Stimulated activated naive CD8-positive, alpha-beta T cell treated with anti-CD3 and anti-CD28 coated beads, Interleukin-15, Interleukin-2, amounts not matched to agents 100 ng/mL and 50 ng/mL, for 24 hours (primary cell): ENCODE measurements around the gene PROM1.

ENCODE experiments used
- H3K27ac Mint-ChIP-seq: one replicate; pipeline ENCODE4 v1.8.0; 2021; ENCODE audit warnings: mild to moderate bottlenecking, mixed read lengths
- H3K27me3 Mint-ChIP-seq: one replicate; pipeline ENCODE4 v1.8.0; 2021; ENCODE audit warnings: mixed read lengths
- H3K36me3 Mint-ChIP-seq: one replicate; pipeline ENCODE4 v1.8.0; 2021; ENCODE audit warnings: low read depth, mixed read lengths
- H3K4me1 Mint-ChIP-seq: one replicate; pipeline ENCODE4 v1.8.0; 2021; ENCODE audit warnings: low read depth, mixed read lengths
- H3K4me3 Mint-ChIP-seq: one replicate; pipeline ENCODE4 v1.8.0; 2021; ENCODE audit warnings: mild to moderate bottlenecking, mixed read lengths
- H3K9me3 Mint-ChIP-seq: one replicate; pipeline ENCODE4 v1.8.0; 2021; ENCODE audit warnings: mixed read lengths

PROM1 gene

DNA sequence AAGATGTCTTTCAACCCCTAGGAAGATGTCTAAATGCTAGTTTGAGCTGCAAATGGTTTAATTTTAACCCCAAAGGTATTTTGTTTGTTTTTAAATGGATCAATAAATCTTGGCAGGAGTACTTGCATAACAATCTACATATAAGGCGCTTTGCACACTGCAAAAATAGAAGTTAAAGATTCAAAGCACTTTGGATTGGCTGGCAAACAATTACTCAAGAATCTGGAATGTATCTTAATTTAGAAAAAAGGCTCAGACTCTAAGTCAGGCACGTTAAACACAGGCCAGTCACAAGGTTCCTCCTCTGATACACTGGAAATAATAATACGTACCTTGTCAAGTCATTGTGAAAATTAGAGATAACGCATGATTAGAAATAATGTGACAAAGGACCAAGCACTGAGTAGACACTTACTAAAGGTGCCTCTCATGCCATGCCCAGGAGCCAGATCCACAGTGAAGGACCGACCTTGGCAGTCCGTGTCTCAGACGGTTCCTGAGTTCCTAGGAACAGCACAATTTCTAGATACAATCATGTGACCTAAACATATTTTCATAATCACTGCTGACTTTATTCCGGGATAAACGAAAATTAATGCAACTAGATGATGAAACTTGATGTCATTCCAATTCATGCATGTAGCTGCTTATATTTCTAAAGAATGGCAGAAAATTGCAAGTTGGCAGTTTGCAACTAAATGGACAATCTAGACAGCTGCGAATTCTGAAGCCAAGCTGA, 49.6 kb downstream of the PROM1 start:
- H3K27me3 Mint-ChIP-seq = peaks cover 3% of the 10 kb centered on the region
- no peaks in the 10 kb centered on the region for H3K36me3 Mint-ChIP-seq
- H3K9me3 Mint-ChIP-seq = no peaks in the 10 kb centered on the region
- no peaks in the 10 kb centered on the region for H3K4me1 Mint-ChIP-seq
- no peak overlapping the region for H3K27ac Mint-ChIP-seq
- no peak overlapping the region for H3K4me3 Mint-ChIP-seq

DNA sequence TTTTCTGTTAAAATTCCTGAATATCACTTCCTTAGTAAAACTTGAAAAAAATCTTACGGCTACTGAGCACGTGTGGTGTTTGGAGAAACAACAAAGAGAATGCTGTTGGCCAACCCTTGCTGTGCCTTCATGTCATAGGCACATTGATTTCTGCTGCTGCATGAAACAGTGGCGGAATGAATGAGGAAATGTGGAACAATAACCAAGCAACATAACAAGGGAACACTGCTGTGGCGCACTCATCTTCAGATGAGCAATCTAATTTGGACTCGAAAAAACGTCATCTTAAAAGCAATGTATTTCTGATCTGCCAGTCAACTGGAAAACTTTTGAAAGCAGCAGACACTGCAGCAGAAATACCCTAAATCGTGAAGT, 51.4 kb downstream of the PROM1 start:
- H3K27me3 Mint-ChIP-seq = peaks cover 7% of the 10 kb centered on the region
- no peak overlapping the region for H3K4me3 Mint-ChIP-seq
- H3K4me1 Mint-ChIP-seq = no peaks in the 10 kb centered on the region
- no peak overlapping the region for H3K27ac Mint-ChIP-seq
- no peaks in the 10 kb centered on the region for H3K9me3 Mint-ChIP-seq
- H3K36me3 Mint-ChIP-seq = no peaks in the 10 kb centered on the region

DNA sequence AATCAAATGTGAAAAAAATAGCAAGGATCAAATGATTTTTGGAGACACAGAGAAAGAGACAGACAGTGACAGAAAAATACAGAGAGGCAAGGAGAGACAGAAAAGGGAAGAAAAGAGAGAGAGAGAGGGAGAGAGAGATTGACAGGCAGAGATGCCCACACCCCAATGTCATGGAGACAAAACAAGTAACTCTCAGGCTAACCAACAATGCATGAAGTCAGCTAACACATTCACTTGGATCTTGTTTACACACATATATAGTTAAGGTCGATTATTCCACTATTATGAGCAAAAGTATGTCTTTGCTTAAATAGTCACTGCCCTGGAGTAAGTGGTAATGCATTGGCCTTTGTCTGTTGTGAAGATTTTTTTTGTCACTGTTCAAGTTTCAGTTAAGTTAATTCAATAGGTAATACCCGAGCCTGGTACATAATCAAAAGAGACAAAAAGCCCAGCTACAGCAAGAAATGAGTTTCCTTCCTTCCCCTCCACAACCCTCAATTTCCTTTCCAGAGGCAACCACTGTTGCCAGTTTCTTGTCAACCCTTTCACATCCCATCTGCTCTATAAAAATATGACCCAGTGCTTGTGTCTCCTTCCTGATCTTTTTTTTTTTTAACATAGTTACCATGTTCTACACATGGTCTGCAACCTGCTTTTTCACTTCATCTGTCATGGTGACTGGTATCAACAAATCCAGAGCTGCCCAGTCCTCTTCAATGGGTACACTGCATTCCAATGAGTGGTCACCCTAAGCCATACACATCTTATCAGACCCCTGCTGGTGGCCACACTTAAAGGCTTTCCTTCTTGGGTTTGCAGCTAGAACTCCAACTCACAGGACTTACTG, 52.1 kb downstream of the PROM1 start:
- Mint-ChIP-seq H3K27me3 (peaks cover 10% of the 10 kb centered on the region), H3K36me3 (no peaks in the 10 kb centered on the region), H3K9me3 (no peaks in the 10 kb centered on the region), H3K27ac (no peak overlapping the region), H3K4me1 (no peaks in the 10 kb centered on the region), H3K4me3 (no peak overlapping the region)

DNA sequence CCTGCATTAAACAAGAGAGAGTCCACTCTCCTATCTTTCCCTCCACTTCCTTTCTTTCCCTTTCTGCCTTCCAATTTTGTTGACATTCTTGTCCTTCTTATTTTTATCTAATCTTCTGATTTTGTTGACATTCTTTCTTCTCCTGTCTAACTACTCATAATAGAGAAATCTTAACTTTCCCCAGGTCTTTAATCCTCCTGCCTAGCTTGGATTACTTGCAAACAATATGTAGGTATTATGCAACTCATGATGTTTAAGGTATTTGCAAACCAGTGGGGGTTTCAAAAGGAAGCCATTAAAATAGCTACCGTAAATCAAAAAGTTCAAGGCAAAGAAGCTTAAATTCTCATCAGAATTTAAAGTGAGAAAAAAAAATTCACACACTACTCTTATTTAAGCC, 53.9 kb downstream of the PROM1 start:
- Mint-ChIP-seq H3K27ac (no peak overlapping the region), H3K27me3 (peaks cover 10% of the 10 kb centered on the region), H3K9me3 (no peaks in the 10 kb centered on the region), H3K4me3 (no peak overlapping the region), H3K36me3 (no peaks in the 10 kb centered on the region), H3K4me1 (no peaks in the 10 kb centered on the region)

DNA sequence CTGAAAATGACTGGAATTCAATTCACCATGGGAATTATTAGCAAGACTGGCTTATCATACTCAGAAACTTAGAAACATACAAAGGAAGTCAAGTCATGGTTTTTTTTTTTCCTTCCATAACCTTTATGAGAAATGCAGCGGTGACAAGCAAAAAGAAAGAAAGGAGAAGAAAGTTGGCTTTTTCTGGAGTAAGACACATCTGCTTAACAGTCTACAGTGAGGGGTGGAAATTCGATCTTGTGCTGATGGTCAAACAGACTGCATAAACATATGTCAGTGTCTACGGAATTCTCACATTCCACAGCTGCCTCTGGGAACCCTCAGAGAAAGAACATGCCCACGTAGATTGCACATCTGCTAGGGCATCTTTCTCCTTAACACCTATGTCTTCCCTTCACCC, 54.6 kb downstream of the PROM1 start:
- Mint-ChIP-seq H3K36me3 (no peaks in the 10 kb centered on the region), H3K9me3 (no peaks in the 10 kb centered on the region), H3K4me1 (no peaks in the 10 kb centered on the region), H3K27ac (no peak overlapping the region), H3K4me3 (no peak overlapping the region), H3K27me3 (peaks cover 6% of the 10 kb centered on the region)

DNA sequence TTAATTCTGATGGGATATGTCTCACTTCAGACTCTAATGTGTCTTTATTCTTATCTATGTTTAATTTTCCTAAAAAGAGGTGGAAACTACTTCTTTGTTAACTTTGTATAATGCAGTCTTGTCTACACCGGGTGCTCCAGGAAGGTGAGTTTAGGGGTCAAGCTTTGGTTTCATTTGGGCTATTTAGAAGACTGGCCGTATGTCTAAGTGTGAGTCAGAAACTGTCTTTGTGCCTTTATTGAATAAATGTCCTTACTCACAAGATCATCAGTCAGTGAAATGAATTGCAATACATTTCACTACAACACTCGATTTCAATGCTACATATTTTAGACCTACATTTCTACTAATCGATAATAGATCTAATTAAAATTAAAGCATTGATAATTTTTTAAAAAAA, 56.2 kb downstream of the PROM1 start:
- Mint-ChIP-seq H3K4me1 (no peaks in the 10 kb centered on the region), H3K4me3 (no peak overlapping the region), H3K27me3 (peaks cover 11% of the 10 kb centered on the region), H3K36me3 (no peaks in the 10 kb centered on the region), H3K27ac (no peak overlapping the region), H3K9me3 (no peaks in the 10 kb centered on the region)

DNA sequence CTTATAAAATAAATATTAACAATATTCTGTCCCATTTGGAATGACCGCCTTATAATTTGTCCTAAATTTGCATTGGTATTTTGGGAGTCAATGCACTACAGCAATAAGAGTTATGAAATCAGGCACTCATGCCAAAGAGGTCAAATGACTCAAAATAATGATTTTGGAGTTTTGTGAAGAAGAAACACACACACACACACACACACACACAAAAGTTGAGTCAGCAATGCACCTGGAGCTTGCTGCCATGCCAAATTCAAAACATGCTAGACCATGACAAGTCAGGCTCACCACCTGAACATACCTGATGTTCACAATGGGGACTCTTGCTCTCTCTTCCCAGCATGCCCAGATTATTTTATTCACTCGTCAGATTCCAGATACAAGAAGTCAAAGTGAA, 56.7 kb downstream of the PROM1 start:
- H3K9me3 Mint-ChIP-seq = no peaks in the 10 kb centered on the region
- H3K27me3 Mint-ChIP-seq = peaks cover 11% of the 10 kb centered on the region
- H3K4me3 Mint-ChIP-seq = no peak overlapping the region
- no peaks in the 10 kb centered on the region for H3K4me1 Mint-ChIP-seq
- no peaks in the 10 kb centered on the region for H3K36me3 Mint-ChIP-seq
- no peak overlapping the region for H3K27ac Mint-ChIP-seq

DNA sequence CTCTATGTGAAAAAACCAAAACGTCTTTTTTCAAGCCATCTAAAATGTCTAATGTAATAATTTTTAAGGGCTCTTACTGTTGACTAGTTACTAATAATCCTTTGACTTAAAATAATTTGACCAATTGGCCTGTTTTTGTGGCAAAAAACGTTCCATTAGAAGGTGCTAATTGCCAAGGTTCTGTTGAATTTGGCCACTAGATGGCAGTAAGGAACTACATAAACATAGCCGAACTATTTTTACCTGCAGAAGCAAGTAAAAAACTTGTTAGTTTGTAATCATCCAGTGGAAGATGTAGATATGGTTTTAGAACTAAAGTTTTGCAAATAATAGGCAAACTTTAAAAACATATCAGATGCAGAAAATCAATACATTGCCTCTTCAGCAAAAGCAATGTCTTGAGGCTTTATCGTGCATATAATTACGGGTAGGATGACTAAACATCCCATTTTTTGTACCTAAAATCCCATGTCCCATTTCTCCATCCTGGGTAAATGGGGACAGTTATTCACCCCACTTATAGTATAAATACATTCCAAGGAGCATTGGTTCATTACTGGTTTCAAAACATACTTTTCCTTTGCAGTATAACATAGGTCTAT, 57.6 kb downstream of the PROM1 start:
- Mint-ChIP-seq H3K9me3 (no peaks in the 10 kb centered on the region), H3K4me3 (no peak overlapping the region), H3K4me1 (no peaks in the 10 kb centered on the region), H3K27ac (no peak overlapping the region), H3K36me3 (no peaks in the 10 kb centered on the region), H3K27me3 (peaks cover 11% of the 10 kb centered on the region)

- Mint-ChIP-seq H3K9me3 (no peaks in the 10 kb centered on the region), H3K4me3 (no peak overlapping the region), H3K36me3 (no peaks in the 10 kb centered on the region), H3K4me1 (no peaks in the 10 kb centered on the region), H3K27me3 (peaks cover 14% of the 10 kb centered on the region), H3K27ac (no peak overlapping the region)
These were observed 58.6 kb downstream of the PROM1 start for GRCh38 chr4:16025268-16025667.

DNA sequence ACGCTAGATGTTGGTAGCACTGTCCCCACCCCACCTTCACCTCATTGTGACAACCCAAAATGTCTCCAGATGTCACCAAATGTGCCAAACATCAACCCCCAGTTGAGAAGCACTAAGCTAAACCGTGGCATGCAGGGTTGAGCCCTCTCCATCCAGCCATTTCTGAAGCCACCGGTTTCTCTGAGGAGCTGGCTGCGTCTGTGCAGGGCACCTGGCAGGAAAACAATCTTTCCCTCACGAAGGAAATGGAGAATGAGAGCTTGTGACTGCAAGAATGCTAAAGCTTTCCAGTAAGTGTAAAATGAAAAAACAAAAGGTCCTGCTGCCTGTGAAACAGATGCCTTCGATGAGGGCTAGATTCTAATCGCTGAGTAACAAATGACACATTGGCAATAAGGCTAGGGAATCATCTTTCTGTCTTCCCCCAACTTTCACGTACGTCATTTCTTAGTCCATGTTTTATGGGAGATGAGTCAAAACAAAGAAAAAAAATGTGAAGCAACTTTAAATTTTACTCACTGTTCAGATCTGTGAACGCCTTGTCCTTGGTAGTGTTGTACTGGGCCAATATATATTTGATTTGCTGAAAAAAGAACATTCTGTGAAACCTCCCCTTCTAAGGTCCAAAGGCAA, 59.9 kb downstream of the PROM1 start:
- Mint-ChIP-seq H3K4me1 (no peaks in the 10 kb centered on the region), H3K27me3 (peaks cover 16% of the 10 kb centered on the region), H3K9me3 (no peaks in the 10 kb centered on the region), H3K4me3 (no peak overlapping the region), H3K27ac (no peak overlapping the region), H3K36me3 (no peaks in the 10 kb centered on the region)

- Mint-ChIP-seq H3K4me3 (no peak overlapping the region), H3K27ac (no peak overlapping the region), H3K4me1 (no peaks in the 10 kb centered on the region), H3K27me3 (peaks cover 14% of the 10 kb centered on the region), H3K9me3 (no peaks in the 10 kb centered on the region), H3K36me3 (no peaks in the 10 kb centered on the region)
These were observed 61.8 kb downstream of the PROM1 start for GRCh38 chr4:16021804-16022560.

DNA sequence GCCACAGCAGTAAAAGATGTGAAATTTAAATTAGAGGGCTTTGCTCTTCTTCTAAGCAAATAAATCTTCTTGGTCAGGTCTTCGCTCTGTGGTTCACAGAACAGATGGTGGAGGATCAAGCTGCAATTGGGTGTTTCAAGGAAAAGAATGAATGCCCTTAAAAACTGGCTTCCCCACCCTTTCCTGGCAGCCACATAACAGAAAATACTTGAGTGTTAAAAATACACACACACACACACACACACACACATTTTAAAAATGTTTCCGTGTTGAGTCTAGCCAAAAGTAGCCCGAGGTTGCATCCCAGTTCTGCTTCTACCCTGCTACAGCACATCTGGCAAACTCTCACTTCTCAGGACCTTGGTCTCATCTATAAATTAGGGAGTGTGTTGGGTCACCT, 64.2 kb downstream of the PROM1 start:
- no peaks in the 10 kb centered on the region for H3K9me3 Mint-ChIP-seq
- H3K4me3 Mint-ChIP-seq = no peak overlapping the region
- peaks cover 14% of the 10 kb centered on the region for H3K27me3 Mint-ChIP-seq
- no peak overlapping the region for H3K27ac Mint-ChIP-seq
- no peaks in the 10 kb centered on the region for H3K4me1 Mint-ChIP-seq
- H3K36me3 Mint-ChIP-seq = no peaks in the 10 kb centered on the region

DNA sequence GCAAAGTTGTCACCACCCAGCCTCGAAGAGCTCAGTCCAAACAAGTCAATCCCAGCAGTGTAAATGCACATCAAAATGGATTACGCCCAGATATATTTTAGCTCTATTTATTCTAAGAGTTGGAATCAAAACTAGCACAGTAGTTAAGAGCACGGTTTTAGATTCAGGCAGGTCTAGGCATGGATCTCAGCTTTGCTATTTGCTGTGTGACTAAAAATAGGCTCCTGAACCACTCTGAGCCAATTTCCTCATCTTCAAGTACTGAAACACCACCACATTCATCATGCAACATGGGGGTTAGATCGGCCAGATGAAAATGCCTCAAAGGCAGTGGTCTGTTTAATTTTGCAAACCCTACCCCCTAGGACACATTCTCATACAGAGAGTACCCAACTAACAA, 65.0 kb downstream of the PROM1 start:
- peaks cover 14% of the 10 kb centered on the region for H3K27me3 Mint-ChIP-seq
- no peaks in the 10 kb centered on the region for H3K36me3 Mint-ChIP-seq
- H3K9me3 Mint-ChIP-seq = no peaks in the 10 kb centered on the region
- H3K27ac Mint-ChIP-seq = no peak overlapping the region
- H3K4me1 Mint-ChIP-seq = no peaks in the 10 kb centered on the region
- H3K4me3 Mint-ChIP-seq = no peak overlapping the region

GRCh38 chr4:16018061-16018676, 65.7 kb downstream of the PROM1 start:
- Mint-ChIP-seq H3K27ac (no peak overlapping the region), H3K4me3 (no peak overlapping the region), H3K27me3 (peaks cover 9% of the 10 kb centered on the region), H3K4me1 (no peaks in the 10 kb centered on the region), H3K36me3 (no peaks in the 10 kb centered on the region), H3K9me3 (no peaks in the 10 kb centered on the region)
